HepG2 (cell line): ENCODE data around the gene AP3M1. TPM values are rescaled to one million over a fixed set of nuclear protein-coding genes. Genes with fewer than 3 reads are reported as not detected.

Source experiments
- ATAC-seq: fragments of 200-7000 bp; cut with Tn5 transposase; 3 replicates; pipeline ENCODE4 v1.9.1; 2020; ENCODE audit warnings: mild to moderate bottlenecking, moderate library complexity
- BruUV-seq: library from RNA; stranded (reverse); fragments of 400-500 nt; replicated peaks from 2 replicates; lab custom pipeline; 2021; lab: Mats Ljungman, UMichigan
- CTCF ChIA-PET: fragments of 300-600 bp; formaldehyde crosslinking; extraction: SDS; loops from one replicate; lab custom pipeline; 2021; ENCODE audit warnings: low total read pairs, inconsistent platforms, low intra/inter-chr PET ratio; lab: Yijun Ruan, JAX
- POLR2A ChIA-PET: fragments of 350-600 bp; sonication (Branson Sonifier 250); formaldehyde crosslinking; loops from one replicate; lab custom pipeline; 2020; ENCODE audit warnings: antibody characterized with exemption, inconsistent platforms; lab: Yijun Ruan, JAX
- DNase-seq: peaks from one replicate; pipeline ENCODE4 v3.0.0-alpha.2; 2015; ENCODE audit warnings: low spot score
- FAIRE-seq: peaks from 3 replicates; lab custom pipeline; 2011; peaks lifted over from hg19 to GRCh38; lab: Jason Lieb, UNC
- H2AFZ ChIP-seq: one replicate; pipeline ENCODE4 v1.6.1; 2011; ENCODE audit warnings: low read length, inconsistent platforms
- H3K27ac ChIP-seq: fragments of 300-600 bp; 3 replicates; pipeline ENCODE4 v1.8.0; 2011; ENCODE audit warnings: mixed run types, mild to moderate bottlenecking, mixed read lengths, low read length, inconsistent platforms; ENCODE audit not compliant: insufficient read depth; ENCODE audit errors: extremely low read length
- H3K27me3 ChIP-seq, 2 experiments: fragments of 200-600 bp in 1 of 2; 2 replicates in 1 of 2; 3 replicates in 1 of 2; pipeline versions ENCODE4 v1.6.0 to v1.8.0; 2011; ENCODE audit warnings: low read length in 2 of 2, mild to moderate bottlenecking in 2 of 2, moderate library complexity in 2 of 2, inconsistent platforms in 1 of 2; ENCODE audit not compliant: insufficient read depth in 2 of 2, control insufficient read depth in 1 of 2
- H3K36me3 ChIP-seq, 2 experiments: fragments of 200-600 bp in 1 of 2; replicated peaks in 1 of 2; 2 replicates in 1 of 2; 3 replicates in 1 of 2; pipeline versions ENCODE4 v1.5.1 to v1.8.0; 2011; ENCODE audit warnings: low read length in 2 of 2, inconsistent platforms in 1 of 2; ENCODE audit not compliant: insufficient read depth in 2 of 2, control insufficient read depth in 1 of 2
- H3K4me1 ChIP-seq: 2 replicates; pipeline ENCODE4 v1.5.1; 2012; ENCODE audit warnings: low read length, inconsistent platforms; ENCODE audit not compliant: insufficient read depth
- H3K4me2 ChIP-seq: 2 replicates; pipeline ENCODE4 v1.6.0; 2011; ENCODE audit warnings: low read depth, low read length, inconsistent platforms
- H3K4me3 ChIP-seq, 3 experiments: fragments of 200-600 bp in 1 of 3; sonication (generic), shearing (Covaris generic) in 1 of 3; replicated peaks in 1 of 3; 2 replicates each; pipeline ENCODE4 v1.5.1; 2011 to 2016; ENCODE audit warnings: low read length in 3 of 3, inconsistent platforms in 2 of 3, low read depth in 2 of 3, mild to moderate bottlenecking in 2 of 3, control low read depth in 1 of 3, mixed read lengths in 1 of 3; ENCODE audit not compliant: insufficient read depth in 1 of 3
- H3K79me2 ChIP-seq: one replicate; pipeline ENCODE4 v1.6.1; 2011; ENCODE audit warnings: low read length, inconsistent platforms; ENCODE audit not compliant: insufficient read depth
- H3K9ac ChIP-seq: 2 replicates; pipeline ENCODE4 v1.6.0; 2011; ENCODE audit warnings: mild to moderate bottlenecking, low read depth, low read length, inconsistent platforms; ENCODE audit not compliant: insufficient read depth
- H3K9me3 ChIP-seq: 2 replicates; pipeline ENCODE4 v1.5.1; 2012; ENCODE audit warnings: mild to moderate bottlenecking, low read length
- H4K20me1 ChIP-seq: 2 replicates; pipeline ENCODE4 v1.6.0; 2011; ENCODE audit warnings: inconsistent platforms, mild to moderate bottlenecking, low read length, moderate library complexity; ENCODE audit not compliant: insufficient read depth
- AGO1 ChIP-seq: fragments of 200-400 bp; formaldehyde crosslinking; IDR thresholded peaks from 2 replicates; pipeline ENCODE4 v1.6.1; 2017; ENCODE audit warnings: mild to moderate bottlenecking, low read depth, low read length, moderate library complexity; ENCODE audit not compliant: poor library complexity, severe bottlenecking
- ARNTL ChIP-seq: sonication (generic); formaldehyde crosslinking; IDR thresholded peaks from 2 replicates; pipeline ENCODE4 v1.4.0; 2020; ENCODE audit warnings: mild to moderate bottlenecking, missing genetic modification reagents
- CBX2 ChIP-seq, 2 experiments: fragments of 200-600 bp in 1 of 2; sonication (generic); formaldehyde crosslinking in 1 of 2; IDR thresholded peaks; 2 replicates each; pipeline versions ENCODE4 v1.7.0 to v1.8.1; 2018 to 2022; ENCODE audit warnings: low read depth in 2 of 2, low read length in 1 of 2, mild to moderate bottlenecking in 1 of 2, missing genetic modification reagents in 1 of 2
- KAT2B ChIP-seq: fragments of 150-350 bp; IDR thresholded peaks from 2 replicates; pipeline ENCODE4 v1.6.1; 2014; ENCODE audit warnings: low read depth, low read length, borderline replicate concordance
- NFE2 ChIP-seq: sonication (generic); formaldehyde crosslinking; IDR thresholded peaks from 2 replicates; pipeline ENCODE4 v1.4.0; 2020; ENCODE audit warnings: missing genetic modification reagents
- RARA ChIP-seq: IDR thresholded peaks from 2 replicates; pipeline ENCODE4 v1.6.1; 2016; ENCODE audit warnings: missing genetic modification reagents, missing compliant biosample characterization
- U2AF1 ChIP-seq: fragments of 200-400 bp; formaldehyde crosslinking; optimal IDR thresholded peaks from 2 replicates; pipeline ENCODE3; 2017; ENCODE audit warnings: mild to moderate bottlenecking, low read depth, low read length
- ZNF205 ChIP-seq: IDR thresholded peaks from 2 replicates; pipeline ENCODE4 v1.6.1; 2018; ENCODE audit warnings: missing biosample characterization, missing genetic modification reagents
- ZNF597 ChIP-seq: sonication (generic); formaldehyde crosslinking; IDR thresholded peaks from 2 replicates; pipeline ENCODE4 v1.5.0; 2020; ENCODE audit warnings: missing genetic modification reagents
- ZNF670 ChIP-seq: sonication (generic); formaldehyde crosslinking; IDR thresholded peaks from 2 replicates; pipeline ENCODE4 v1.8.0; 2022; ENCODE audit warnings: mild to moderate bottlenecking, missing genetic modification reagents, borderline replicate concordance
- ZNF703 ChIP-seq: sonication (generic); formaldehyde crosslinking; IDR thresholded peaks from 2 replicates; pipeline ENCODE4 v1.5.1; 2020; ENCODE audit warnings: missing genetic modification reagents, mild to moderate bottlenecking, moderate library complexity, borderline replicate concordance
- in situ Hi-C: cut with HindIII; loops from 2 replicates; pipeline ENCODE4 v1.10.0; 2017; ENCODE audit warnings: low pct_unique_long_range_greater_than_20kb; ENCODE audit not compliant: extremely low pct_ligation_motif_present
- intact Hi-C: fragments of 100-400 bp; cut with micrococcal nuclease; formaldehyde crosslinking; loops from one replicate; pipeline ENCODE4 v1.10.0; 2022; ENCODE audit not compliant: unreplicated experiment
- polyA plus RNA-seq, 8 experiments: library from polyadenylated mRNA; depleted of rRNA in 3 of 8; stranded (reverse) in 7 of 8; unstranded in 1 of 8; fragments of >200 nt; fragmentation: Illumina TruSeq in 4 of 8; extraction: Trizol in 4 of 8; gene quantifications; 2 replicates each; pipeline versions ENCODE4 v1.2.1 to v1.2.3, GENCODE V29; 2011 to 2016; ENCODE audit warnings: low read depth in 4 of 8, missing spikeins in 1 of 8, mixed read lengths in 1 of 8; ENCODE audit not compliant: insufficient read depth in 1 of 8
- total RNA-seq, 5 experiments: library from RNA; depleted of rRNA; stranded (reverse); fragments of >200 nt; fragmentation: Illumina TruSeq; extraction: Trizol; gene quantifications; 2 replicates each; pipeline ENCODE4 v1.2.3, GENCODE V29; 2016; ENCODE audit warnings: low read depth in 1 of 5
- TF ChIP-seq, protein P1 (sequence below): sonication (generic); formaldehyde crosslinking; IDR thresholded peaks from 2 replicates; pipeline ENCODE4 v1.5.0; 2020; ENCODE audit warnings: mild to moderate bottlenecking, missing genetic modification reagents, borderline replicate concordance
- TF ChIP-seq, protein P2 (sequence below): sonication (generic); formaldehyde crosslinking; IDR thresholded peaks from 2 replicates; pipeline ENCODE4 v1.8.0; 2022; ENCODE audit warnings: mild to moderate bottlenecking, missing genetic modification reagents; ENCODE audit not compliant: insufficient replicate concordance
- TF ChIP-seq, protein P3 (sequence below): IDR thresholded peaks from 2 replicates; pipeline ENCODE4 v1.6.1; 2016

The AP3M1 gene
- total and polyA plus RNA-seq, 2 of the 13 experiments (the other 11 are each of a cell fraction or from before 2014, with no cell fraction given) = 29.0 to 31.6 TPM

DNA sequence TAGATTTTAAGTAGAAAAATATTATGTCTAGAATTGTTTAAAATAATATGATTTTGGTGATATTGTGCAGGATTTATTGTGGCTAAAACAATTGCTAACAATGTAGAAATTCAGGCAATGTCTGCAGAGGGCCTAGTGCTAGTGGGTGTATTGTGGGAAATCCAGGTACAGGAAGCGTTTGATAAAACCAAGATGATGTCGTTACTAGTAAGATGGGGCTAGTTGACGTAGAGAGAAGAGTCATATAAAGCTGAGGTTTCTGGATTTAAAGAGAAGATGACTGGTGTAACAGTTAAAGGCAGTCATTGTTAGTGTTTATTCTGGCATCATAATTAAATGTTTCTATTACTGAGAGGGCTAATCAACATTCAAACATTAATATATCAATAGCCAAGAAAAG is 43.9 kb upstream of the AP3M1 start (continued):
- TF ChIP-seq, protein P1, sequence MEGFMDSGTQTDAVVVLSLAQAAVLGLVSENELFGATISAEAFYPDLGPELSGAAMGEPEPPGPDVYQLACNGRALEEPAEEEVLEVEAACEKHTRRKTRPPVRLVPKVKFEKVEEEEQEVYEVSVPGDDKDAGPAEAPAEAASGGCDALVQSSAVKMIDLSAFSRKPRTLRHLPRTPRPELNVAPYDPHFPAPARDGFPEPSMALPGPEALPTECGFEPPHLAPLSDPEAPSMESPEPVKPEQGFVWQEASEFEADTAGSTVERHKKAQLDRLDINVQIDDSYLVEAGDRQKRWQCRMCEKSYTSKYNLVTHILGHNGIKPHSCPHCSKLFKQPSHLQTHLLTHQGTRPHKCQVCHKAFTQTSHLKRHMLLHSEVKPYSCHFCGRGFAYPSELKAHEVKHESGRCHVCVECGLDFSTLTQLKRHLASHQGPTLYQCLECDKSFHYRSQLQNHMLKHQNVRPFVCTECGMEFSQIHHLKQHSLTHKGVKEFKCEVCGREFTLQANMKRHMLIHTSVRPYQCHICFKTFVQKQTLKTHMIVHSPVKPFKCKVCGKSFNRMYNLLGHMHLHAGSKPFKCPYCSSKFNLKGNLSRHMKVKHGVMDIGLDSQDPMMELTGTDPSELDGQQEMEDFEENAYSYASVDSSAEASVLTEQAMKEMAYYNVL (CRISPR knock-in tag) = no peak
- TF ChIP-seq CBX2 (IDR thresholded peaks at IDR 0.05; ENCODE audit: low read depth, low read length) (no peak), CBX2 (CRISPR knock-in tag; IDR thresholded peaks at IDR 0.05; ENCODE audit: low read depth) (no peak), ZNF670 (CRISPR knock-in tag) (no peak), ZNF205 (CRISPR knock-in tag) (no peak), ZNF597 (CRISPR knock-in tag) (no peak), RARA (CRISPR knock-in tag) (no peak), AGO1 (no peak), ZNF703 (no peak)

GRCh38 chr10:74190494-74190893 is 39.9 kb upstream of the AP3M1 start:
- ChIA-PET POLR2A (interaction anchor here (1.2 kb wide), 1 partner anchor 14 kb away, joined by 13 read pairs; no protein-coding TSS in a partner anchor), CTCF (no interaction called here)
- peaks cover 10% of the 10 kb centered on the region; the same call in 1 of the 2 replicates for H4K20me1 ChIP-seq
- BruUV-seq = no TSS peak
- H3K4me2 ChIP-seq = peak overlapping the region; percentile 70
- no peaks in the 10 kb centered on the region for H3K36me3 ChIP-seq
- DNase-seq (no peak), FAIRE-seq (no peak), ATAC-seq (peak; percentile 74)
- intact Hi-C loops (no loop called here), in situ Hi-C loops (no loop called here)
- peak overlapping the region; percentile 68 for H3K27ac ChIP-seq
- H3K9me3 ChIP-seq = no peaks in the 10 kb centered on the region
- no peak overlapping the region for H2AFZ ChIP-seq
- H3K4me1 ChIP-seq = peaks cover 55% of the 10 kb centered on the region
- H3K27me3 ChIP-seq = no peaks in the 10 kb centered on the region
- H3K4me3 ChIP-seq = peak overlapping the region in 2 of 3 experiments; percentile 20 to 41; a peak in 4 of 6 replicates
- peak overlapping the region; percentile 51; the same call in 1 of the 2 replicates for H3K9ac ChIP-seq
- H3K79me2 ChIP-seq = peaks cover 93% of the 10 kb centered on the region
- TF ChIP-seq, protein P2, sequence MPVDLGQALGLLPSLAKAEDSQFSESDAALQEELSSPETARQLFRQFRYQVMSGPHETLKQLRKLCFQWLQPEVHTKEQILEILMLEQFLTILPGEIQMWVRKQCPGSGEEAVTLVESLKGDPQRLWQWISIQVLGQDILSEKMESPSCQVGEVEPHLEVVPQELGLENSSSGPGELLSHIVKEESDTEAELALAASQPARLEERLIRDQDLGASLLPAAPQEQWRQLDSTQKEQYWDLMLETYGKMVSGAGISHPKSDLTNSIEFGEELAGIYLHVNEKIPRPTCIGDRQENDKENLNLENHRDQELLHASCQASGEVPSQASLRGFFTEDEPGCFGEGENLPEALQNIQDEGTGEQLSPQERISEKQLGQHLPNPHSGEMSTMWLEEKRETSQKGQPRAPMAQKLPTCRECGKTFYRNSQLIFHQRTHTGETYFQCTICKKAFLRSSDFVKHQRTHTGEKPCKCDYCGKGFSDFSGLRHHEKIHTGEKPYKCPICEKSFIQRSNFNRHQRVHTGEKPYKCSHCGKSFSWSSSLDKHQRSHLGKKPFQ = no peak
- TF ChIP-seq ARNTL (CRISPR knock-in tag) = peak; percentile 17; the same call in 1 of the 2 replicates
- TF ChIP-seq NFE2 (CRISPR knock-in tag) = no peak
- TF ChIP-seq KAT2B = no peak
- no peak for TF ChIP-seq U2AF1
- TF ChIP-seq, protein P3, sequence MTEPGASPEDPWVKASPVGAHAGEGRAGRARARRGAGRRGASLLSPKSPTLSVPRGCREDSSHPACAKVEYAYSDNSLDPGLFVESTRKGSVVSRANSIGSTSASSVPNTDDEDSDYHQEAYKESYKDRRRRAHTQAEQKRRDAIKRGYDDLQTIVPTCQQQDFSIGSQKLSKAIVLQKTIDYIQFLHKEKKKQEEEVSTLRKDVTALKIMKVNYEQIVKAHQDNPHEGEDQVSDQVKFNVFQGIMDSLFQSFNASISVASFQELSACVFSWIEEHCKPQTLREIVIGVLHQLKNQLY = no peak
